Activated gamma-delta T cell (primary cell): ENCODE results near the gene MAPKAP1.

Source experiments
- DNase-seq: peaks from one replicate; lab custom pipeline; 2025; lab: John Stamatoyannopoulos, UW

Gene MAPKAP1

DNA sequence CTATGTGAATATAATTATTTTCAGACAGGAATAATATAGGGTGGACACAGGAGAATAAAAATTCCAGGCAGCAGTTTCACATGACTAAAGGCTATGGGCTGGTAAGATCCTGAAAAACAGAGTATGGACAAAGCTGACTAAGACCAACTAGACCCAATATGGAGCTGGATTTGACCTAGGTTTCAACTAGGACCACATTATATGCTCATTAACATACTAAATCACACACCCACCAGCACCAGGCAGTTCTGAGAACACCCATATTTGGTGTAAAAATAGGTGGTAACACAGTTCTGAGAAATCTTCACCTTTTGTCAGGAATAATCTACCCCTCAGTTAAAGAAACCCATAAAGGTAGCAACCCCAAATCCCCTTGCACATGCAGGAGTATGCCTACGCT is 64.7 kb downstream of the MAPKAP1 start:
- no peak for DNase-seq

DNA sequence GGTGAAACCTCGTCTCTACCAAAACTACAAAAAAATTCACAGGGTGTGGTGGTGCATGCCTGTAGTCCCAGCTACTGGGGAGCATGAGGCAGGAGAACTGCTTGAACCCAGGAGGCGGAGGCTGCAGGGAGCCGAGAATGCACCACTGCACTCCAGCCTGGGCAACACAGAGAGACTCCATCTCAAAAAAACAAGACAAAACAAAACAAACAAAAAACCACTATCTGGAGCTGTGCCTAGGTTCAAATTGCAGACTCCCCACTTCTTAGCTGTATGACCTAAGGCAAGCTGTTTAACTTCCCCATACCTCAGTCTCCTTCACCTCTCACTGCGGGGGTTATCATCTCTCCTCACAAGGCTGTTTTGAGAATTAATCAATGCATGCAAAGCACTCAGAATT is 68.0 kb downstream of the MAPKAP1 start:
- no peak for DNase-seq

DNA sequence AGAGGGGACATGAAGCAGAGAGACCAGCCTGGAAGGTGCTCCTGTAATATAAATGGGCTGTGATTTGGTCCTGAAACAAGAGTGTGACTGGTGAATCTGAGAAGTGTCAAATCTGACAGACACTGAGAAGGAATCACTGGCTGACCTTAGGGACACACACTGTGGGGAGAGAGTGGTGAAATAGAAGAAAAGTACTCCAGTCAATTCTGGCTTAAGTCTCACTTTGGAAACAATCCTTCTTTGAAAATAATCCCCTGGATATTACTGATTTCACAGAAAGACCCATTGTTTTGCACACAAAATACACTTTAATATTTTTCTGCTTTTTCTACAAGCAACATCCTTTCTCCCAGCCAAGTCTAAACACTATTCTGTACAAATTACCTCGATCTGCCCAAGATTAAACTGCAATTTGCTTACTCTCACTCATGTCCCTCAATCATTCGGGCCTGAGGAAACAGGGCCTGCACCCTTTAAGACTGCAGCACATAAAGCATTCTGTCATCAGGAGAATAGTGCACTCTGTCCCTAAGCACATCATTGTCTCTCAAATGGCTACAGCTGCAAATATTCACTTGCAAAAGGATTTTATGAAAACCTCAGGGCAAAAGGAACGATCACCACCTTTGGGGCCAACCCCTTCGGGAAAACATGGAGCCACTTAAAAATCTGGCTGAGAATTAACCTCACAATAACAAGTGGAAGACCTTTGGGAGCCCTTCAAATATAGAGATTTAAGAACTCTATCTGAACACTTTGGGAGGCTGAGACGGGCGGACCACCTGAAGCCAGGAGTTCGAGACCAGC is 68.6 kb downstream of the MAPKAP1 start:
- DNase-seq = no peak

DNA sequence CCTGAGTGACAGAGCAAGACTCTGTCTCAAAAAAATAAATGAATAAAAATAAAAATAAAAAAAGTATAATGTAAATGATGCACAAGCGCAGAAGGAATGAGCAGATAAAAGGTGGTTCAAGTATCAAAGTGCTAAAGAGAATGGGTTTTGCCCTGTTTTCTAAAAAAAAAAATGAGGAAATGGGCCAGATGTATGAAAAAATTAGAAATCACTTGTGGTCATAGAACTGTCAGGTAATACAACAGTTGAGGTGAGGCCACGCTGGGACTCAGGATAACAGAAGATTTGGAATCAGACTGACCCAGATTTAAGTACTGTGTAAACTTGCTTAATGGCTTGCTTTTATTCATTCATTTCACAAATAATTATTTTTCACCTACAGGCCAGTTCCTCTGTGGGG is 69.8 kb downstream of the MAPKAP1 start:
- no peak for DNase-seq

DNA sequence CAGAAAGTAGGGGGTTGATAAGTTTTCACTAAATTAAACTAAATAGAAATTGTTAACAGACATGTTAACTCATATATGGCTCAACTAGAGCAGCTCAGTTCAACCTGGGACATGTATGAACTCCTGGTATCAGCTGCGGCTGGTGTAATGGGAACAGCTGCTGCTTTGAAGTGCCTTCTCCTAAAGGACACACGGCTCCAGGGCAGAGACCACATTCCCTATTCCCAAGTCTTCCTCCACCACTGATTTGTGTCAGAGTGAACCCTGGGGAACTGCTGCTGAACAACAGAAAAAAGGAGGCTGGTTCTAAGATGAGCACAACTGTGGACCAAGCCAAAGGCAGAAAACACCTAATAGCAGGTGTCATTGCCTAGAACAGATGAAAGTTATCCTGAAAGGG is 71.1 kb downstream of the MAPKAP1 start:
- no peak for DNase-seq

DNA sequence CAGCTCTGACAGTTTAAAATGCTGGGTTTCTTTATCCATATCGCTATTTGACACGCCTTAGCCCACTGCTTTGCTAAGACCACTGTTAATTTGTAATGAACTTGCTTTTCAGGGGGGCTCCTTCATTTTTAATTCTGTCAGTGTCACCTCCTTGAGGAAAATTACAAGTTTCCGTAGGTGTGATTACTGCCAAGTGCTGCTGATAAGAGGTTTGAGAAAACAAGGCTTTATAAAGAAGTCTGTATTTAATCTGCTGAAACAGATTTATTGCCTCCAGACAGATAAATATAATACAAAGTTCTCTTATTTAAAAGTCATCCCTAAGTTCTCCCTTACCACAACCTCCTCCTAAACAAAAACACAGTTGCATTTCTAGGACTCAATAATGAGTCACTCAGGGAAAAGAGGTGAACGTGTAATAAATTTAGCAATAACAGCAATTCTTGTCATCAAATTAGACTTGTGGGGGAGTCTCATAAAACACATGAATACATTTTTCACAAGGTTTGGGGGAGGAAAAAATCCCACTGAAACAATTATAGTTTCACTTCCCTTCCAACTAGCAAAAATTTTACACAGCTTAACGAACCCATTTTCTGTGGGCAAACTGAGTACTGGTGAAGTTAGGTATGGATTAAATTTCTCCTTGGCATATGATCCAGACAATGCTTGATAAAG is 72.8 kb downstream of the MAPKAP1 start:
- no peak for DNase-seq

DNA sequence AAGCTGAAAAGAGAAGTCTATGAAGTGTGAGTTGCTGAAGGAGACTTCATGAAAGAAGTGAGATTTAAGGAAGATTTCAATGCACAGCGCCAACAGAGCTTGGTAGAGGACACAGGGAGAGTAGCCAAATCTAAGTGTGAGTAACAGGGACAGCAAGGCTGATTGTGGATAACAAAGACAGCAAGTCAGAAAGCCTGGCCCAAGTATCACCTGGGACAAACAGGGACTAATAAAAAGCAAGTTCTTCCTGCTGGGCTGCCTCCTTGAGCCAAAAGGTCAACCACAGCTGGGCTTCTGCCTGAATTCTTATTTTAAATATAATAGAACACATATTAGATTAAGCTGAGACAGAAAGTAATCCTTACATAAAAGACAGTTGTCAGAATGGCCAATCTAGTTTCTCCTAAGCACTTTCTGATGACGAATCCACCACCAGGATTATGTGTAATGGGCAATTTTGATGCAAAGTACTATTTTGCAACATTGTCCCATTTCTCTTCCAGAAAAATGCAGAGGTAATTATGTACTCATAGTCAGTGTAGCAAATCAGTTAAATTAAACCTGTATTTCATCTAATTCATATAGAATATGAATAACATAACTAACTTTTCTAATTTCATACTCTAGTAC is 73.8 kb downstream of the MAPKAP1 start:
- DNase-seq = no peak

DNA sequence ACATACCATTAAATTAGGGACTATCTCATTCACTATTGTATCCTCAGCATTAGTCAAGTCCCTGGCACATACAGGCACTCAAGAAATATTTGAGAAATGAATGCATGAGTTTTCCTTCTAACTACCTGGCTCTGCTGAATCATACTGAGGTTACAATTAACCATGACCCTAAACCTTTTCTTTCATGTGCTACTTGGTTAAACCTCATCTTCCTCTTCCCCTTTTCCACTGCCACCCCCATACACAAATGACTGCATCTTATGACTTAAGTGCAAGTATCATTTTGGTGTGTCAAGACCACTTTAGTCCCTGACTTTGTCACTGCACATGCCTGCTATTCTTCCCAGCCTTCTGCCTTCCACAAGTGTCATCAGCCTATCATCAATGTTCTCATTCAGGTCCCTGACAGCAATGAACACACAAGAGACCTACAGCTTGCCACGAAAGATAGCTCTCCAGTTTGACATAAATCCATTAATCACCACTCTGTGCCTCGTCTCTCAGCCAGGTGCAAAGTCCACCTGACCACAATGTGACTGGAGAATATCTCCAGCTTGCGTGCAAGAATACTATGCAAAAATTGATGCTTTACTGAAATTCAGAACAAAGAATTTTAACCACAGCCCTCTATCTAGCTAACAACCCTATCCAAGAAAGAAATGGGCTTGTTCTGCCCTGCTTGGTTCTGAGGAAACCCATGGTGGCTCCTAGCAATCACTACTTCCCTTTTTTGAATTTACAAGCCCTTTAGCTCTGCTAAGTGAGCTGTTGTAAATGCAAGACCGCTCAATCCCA is 74.5 kb downstream of the MAPKAP1 start:
- DNase-seq = no peak

DNA sequence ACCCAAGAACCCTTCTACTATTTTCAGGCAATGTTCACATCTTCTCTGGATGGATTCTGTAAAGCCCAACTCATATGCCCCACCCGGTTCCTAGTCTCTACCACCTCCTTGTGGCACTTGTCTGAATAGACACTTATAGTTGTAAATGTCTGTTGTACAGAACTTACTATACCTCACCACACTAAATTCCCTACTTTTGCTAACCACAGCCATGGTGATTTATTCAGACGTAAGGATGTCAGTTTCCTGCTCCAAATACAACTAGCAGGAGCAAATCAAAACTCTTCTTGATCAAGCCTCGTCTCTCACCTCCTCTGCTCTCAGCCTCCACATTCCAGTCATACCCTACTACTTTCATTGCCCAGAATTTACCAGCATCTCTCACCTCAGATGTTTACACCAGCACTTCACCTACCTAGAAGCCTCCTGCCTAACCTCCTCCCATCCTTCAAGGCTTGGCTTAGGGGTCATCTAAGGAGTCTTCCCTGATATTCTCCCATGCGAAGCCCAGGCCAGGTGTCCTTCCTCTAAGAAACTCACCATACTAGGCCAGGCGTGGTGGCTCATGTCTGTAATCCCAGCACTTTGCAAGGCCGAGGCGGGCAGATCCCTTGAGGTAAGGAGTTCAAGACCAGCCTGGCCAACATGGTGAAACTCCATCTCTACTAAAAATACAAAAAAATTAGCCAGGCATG is 75.5 kb downstream of the MAPKAP1 start:
- no peak for DNase-seq

DNA sequence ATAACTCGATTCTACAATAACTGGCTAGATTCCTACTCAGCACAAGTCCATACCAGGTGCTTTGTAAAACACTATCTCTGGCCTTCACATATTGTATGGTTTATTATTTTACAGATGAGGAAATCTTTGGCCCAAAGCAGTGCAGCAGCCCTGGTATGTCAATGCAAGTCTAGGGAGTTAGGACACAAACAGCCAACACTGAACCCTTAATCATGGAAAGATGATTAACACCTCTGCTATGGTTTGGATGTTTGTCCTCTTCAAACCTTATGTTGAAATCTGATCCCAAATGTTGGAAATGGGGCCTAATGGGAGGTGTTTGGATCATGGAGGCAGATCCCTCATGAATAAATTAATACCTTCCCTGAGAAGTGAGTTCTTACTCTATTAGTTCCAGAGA is 76.6 kb downstream of the MAPKAP1 start:
- no peak for DNase-seq

DNA sequence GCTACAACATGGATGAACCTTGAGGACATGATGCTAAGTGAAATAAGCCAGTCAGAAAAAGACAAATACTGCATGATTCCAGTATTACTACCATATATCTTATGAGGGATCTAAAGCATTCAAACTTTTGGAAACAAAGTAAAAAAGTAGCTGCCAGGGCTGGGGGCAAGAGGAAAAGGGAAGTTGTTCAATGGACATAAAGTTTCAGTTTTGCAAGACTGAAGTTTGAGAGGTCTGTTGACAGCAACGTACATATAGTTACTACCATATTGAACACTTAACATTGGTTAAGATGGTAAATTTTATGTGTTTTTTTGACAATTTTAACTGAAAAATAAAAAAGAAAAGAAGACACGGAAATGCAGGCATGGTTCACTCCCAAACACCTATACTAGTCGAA is 77.6 kb downstream of the MAPKAP1 start:
- DNase-seq = no peak

DNA sequence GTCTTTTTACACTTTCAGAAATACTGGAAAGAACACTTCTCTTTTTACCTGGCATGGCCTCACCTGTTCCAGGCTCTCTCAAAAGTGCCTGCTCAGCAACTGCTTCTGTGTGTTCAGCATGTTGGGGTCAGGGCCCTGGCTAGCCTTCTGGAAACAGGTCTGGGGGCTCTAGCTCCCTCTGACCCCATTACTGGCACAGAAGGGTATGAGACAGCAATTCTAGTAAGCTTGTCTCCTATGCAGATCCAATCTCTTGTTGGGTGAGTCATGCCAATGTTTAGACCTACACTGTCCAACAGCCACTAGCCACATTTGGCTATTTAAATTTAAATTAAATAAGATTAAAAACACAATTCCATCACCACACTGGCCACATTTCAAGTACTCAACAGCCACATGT is 80.8 kb downstream of the MAPKAP1 start:
- no peak for DNase-seq

DNA sequence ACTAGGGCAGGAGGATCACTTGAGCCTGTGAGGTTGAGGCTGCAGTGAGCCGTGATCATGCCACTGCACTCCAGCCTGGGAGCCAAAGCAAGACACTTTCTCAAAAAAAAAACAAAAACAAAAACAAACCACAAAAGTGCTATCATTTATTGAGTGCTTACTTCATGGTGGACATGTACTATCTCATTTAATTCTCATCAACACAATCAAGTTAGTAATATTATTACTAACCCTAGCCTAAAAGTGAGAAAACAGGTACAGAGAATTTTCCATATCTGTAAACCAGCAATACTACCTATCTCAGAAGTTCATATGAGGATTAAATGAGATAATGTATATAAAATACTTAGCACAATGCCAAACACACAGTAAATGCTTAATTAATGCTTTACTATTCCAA is 85.8 kb downstream of the MAPKAP1 start:
- DNase-seq = no peak

DNA sequence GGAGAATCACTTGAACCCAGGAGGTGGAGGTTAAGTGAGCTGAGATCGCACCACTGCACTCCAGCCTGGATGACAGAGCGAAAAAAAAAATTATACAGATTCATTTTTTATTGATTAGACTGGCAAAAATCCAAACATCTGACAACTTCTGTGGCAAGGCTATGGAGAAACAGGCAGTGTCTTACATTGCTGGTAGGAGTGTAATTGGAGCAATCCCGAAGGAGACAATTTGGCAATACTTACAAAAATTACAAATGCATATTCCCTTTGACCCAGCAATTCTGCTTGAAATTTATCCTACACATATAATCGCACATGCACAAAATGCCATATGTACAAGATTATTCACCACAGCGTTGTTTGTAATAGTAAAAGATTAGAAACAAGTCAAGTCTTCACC is 86.8 kb downstream of the MAPKAP1 start:
- DNase-seq = no peak

DNA sequence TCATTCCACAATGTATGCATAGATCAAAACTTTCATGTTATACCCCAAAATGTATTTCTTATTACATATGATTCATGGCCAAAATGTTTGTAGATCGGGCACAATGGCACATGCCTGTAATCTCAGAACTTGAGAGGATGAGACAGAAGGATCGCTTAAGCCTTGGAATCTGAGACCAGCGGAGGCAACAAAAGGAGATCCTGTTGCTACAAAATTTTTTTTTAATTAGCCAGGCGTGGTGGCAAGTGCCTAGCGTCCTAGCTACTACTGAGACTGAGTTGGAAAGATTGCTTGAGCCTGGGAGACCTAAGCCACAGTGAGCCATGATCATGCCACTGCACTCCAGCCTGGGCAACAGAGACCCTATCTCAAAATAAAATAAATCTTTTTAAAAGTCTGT is 89.9 kb downstream of the MAPKAP1 start:
- no peak for DNase-seq

DNA sequence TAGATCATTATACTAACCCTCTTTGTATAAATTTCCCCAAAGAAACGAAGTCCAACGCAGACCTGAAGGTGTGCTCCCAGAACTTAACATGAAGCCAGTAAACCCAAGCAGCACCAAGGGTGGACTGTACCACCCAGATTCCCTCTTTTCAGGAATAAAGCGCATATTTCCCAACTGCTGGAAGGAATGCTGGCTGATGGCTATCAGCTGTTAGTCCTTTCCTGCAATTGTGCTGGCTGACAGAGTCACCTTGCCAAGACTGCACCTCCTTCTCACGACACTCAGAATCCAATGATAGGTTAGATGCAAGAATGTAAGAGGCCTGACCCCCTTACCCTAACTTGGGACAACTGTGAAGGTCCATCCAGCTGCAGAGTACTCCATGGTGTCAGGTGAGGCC is 93.9 kb downstream of the MAPKAP1 start:
- DNase-seq = no peak

DNA sequence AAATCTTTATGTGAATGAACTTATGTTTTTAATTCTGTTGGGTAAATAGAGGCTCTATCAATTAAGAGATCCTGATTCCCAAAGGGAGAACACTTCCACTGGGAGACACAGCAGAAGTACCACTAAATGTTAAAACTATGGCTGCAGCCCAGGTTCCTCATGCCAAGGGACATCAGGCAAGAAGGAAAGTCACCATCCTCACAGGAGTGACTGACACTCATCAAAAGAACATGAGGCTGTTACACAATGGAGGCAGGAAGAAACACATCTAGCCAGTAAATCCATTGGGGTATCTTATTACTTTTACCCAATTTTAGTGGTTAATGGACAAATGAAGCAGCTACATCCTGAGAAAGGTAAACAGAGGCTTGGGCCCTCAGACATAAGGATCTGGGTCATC is 94.4 kb downstream of the MAPKAP1 start:
- DNase-seq = no peak

DNA sequence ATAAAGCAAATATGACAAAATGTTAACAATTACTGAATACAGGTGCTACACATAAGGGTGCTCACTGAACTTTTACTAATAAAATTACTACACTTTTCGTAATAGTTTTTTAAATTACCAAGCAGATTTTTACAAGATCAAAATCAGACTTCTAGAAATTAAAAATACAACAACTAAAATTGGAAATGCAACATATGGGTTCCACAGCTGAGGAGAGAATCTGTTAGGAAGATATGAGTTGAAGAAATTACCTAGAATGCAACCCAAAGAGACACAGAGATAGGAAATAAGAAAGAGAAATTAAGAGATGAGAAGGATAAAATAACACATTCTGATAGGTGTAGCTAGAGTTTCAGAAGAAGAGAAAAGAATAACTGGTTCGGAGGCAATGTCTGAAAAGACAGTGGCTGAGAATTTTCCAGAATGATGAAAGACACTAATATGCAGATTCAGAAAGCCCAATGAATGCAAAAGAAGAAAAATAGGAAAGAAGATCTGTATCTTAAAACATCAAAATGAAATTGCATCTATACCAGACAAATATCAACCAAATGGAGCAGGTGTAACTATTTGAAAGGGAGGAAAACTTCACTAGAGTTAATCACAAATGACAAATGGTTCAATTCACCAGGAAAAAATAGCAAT is 95.8 kb downstream of the MAPKAP1 start:
- no peak for DNase-seq

DNA sequence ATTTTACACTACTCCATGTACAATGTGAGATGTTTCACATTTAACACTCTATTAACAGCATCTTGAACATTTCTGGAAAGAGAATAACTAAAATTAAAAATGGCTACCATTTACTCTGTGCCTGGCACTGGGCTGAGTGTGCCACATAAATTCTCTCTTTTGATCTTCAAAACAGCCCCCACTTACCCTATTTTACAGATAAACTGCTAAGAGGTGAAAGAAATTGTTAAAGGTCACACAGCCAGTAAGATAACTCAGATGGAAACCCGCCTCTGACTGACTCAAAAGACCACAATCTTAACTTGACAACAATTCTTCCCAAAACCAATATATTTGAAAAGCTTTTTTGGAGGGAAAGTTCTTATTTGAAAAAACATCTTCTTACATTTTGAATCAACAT is 97.3 kb downstream of the MAPKAP1 start:
- no peak for DNase-seq

DNA sequence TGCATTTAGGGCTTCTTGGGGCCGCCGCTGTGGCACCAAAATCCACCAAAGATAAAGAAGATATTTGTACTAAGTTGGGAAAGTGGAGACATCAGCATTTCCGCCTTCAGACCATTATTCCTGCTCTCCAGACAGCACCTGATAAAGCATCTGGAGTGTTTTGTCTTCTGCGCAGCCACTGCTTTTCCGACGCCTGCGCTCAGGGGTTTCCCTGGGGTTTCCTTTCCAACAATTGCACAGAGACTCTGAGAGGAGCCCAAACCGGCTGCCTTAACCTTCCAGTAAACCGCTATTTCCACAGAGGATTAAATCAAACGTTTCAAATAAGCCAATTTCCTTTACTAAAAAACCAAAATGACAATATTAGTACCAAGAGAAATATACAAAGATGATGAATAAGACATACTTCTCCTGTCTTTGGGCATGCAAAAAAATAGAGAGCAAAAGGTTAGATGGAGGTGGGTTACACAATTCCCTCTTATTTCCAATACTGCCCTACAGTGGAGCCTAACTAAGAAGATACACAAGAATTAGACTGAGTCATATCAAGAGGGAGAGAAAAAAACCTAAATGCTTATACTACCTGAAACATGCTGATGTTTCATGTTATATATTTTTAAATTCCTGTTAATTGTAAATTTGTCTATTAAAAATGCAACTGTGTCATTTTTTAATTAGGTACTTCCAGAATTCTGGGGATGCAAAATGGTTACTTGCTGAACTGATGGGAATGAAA is 98.4 kb downstream of the MAPKAP1 start:
- no peak for DNase-seq

DNA sequence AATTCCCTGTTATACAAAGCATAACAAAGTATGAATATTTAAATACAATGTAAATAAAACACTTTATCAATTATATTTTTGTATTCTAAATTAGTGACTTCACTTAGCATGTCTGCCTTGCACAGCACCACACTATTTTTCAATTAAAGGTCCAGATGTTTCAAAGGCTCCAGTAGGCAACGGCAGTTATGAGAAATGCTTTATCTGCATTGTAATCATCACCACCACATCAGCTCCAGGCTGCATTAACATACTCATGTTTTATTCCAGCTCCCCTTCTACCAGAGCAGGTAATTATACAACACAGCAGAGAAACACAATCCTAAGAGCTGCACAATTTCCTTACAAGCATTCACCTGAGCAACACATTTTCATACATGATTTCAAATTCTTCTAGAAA is 102.8 kb downstream of the MAPKAP1 start:
- DNase-seq = no peak
